NCI-H345 treated with DMSO at 0.1 percent for 48 hours (cell line): ENCODE measurements around the gene LINGO1.

Source experiments
- DNase-seq: peaks from one replicate; lab custom pipeline; 2025; ENCODE audit not compliant: unreplicated experiment; lab: John Stamatoyannopoulos, UW

LINGO1 gene

DNA sequence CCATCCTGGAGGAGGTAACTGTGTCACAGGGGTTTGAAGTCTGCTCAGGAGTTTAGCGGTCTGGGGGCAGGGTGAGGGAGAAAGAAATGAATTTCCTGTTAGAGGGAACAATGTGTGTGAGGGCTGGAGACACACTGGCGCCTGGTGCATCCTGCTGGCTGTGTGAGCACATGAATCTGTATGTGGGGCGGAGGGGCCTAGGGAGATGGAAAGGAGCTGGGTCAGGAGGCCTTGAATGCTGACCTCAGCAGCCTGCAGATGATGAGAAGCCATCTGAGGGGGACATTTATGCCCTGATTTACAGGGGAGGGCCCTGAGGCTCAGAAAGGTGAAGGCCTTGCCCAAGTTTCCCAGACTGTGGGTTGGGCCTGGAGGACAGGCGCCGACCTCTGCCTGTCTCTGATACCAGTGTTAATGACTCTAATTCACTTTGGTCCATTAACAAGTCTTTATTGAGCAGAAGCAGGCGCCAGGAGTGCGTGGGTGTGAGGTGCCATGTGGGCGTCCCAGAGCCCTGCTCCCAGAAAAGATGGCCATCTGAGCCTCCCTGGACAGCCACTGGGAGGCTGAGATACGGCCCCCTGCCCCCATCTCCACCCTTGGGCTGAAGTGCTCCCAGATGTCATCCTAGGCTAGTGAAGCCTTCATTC lies 34.8 kb downstream of the LINGO1 start:
- no peak for DNase-seq

- DNase-seq = no peak
Measured at GRCh38 chr15:77596821-77597803, 35.6 kb downstream of the LINGO1 start.

- no peak for DNase-seq
Measured at GRCh38 chr15:77595231-77595630, 37.5 kb downstream of the LINGO1 start.

GRCh38 chr15:77592758-77593157 lies 40.0 kb downstream of the LINGO1 start:
- DNase-seq = no peak

DNA sequence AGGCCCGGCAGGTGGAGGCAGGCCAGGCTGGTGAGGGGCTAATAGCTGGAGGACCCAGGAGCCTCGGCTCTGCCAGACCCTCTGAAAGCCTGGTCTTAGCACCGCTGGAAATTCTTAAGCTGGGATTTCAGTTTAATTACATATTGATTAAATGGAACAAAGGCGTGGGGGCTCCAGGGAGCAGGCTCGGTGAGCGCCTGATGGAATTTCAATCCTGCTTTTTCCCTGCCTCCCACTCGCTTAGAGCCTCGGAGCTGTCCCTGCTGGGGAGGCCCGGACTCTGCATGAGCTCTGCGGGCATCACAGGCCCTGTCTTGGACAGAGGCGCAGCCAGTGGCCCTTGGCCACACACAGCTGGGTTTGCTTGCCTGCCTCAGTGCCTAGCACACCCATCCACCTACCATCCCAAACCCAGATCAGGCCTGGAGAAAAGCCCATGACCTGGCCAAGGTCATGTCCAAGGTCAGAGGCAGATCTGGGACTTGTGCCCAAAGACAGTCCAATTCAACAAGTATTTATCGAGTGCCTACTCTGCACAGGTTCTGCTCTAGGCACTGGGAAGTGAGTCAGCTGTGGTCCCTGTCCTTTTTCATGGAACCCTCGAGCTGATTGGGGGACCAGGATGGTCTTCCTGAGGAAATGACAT lies 40.6 kb downstream of the LINGO1 start:
- DNase-seq = no peak

- DNase-seq = no peak
Measured at GRCh38 chr15:77589839-77590238, 42.9 kb downstream of the LINGO1 start.

GRCh38 chr15:77588126-77588525 lies 44.6 kb downstream of the LINGO1 start:
- DNase-seq = no peak

DNA sequence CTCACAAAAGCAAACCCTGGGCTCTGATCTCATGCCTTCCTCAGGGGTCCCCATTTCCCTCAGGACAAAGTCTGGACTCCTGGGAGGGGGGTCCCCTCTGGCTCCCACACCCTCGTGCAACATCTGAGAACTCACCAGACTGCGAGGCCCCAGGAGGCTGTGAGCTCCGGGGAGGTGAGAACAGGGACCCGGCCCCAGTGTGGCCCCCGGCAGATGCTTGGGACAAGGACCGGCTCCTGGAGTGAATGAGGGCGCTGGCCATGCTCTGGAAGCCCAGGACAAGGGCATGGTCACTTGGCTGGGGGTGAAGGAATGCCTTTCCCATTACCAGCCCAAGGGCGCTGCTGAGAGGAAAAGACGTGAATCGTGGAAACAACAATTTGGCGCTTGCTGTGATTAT lies 48.0 kb downstream of the LINGO1 start:
- no peak for DNase-seq

GRCh38 chr15:77584201-77584600 lies 48.5 kb downstream of the LINGO1 start:
- no peak for DNase-seq

DNA sequence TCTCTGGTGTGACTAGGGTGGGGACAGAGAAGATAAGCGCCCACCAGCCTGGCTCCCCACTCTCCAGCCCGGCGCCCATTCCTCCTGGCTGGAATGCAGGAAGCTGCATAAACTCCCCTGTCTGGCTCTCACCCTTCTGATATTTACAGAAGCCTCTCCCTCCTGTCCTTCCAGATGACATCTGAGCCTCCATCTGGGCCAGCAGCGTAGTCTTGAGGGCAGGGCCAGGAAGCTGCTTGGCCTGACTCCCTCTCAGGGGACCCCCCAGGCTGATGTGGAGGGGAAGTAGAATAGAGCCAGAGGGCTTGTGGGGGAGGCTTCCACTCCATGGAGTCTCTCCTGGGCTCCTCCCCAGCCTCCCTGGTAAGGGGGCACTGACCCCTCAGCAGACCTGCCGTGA lies 49.9 kb downstream of the LINGO1 start:
- DNase-seq = no peak

DNA sequence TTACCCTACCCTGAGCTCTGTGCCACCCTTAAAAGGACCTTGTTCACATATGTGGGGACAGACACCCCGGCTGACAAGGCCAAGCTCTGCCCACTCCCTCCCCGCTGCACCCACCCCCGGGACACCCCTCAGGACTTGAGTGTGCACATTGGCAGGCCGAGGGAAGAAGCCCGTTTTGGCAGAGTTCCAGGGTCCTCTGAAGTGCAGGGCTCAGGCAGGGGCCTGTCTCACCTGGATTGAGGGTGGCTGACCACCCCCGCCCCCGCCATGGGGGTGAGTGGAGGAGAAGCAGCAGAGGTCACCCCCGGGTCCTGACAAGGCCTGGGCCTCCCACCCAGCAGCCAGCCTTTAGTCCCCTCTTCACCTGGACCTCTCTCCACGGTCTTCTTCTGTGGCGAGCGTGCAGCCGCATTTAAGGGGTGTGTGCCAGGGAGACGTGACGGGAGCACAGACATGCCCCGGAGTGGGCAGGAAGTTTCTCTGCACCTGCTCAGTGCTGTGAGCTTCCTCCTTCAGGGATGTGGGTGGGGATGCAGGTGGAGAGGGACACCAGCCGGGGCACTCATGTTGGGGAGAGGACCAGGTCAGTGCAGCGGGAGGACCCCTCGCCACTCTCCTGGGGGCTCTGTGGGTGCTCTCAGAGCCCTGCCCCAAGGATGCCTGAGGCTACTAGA lies 50.7 kb downstream of the LINGO1 start:
- no peak for DNase-seq

GRCh38 chr15:77580996-77581682 lies 51.6 kb downstream of the LINGO1 start:
- DNase-seq = no peak

GRCh38 chr15:77579498-77580188 lies 53.1 kb downstream of the LINGO1 start:
- DNase-seq = no peak

DNA sequence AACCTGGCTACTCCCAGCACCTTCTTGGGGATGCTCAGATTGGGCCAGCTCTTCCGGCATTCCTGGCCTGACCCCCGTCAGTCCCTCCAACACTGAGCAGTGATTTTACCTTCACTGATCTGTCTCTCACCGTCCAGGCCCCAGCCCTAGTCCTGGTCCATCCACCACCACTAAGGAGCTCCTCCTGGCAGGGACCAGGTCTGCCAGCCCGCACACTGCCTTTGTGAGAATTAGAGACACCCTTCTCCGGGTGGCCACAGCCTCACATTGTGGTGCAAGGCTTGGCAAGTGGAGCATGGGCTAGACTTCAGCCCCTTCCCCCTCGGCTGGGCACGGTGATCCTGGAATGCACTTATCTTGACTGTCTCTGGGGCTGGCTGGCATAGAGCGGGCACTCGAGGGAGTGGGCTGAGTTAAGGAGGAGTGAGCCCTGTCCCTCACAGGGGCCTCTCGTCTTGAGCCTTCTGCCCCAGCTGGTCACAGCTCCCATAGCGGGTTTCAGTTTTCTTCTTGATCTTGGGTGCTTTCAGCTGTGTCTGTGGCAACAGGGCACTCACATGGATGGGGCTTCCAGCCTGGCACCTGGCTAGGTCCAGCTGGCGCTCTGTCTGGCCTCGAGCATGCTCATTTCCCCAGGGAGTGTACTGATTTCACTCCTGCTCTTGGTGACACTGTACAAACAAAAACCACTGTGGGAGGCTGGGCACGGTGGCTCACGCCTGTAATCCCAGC lies 53.9 kb downstream of the LINGO1 start:
- no peak for DNase-seq

- no peak for DNase-seq
Measured at GRCh38 chr15:77577366-77577950, 55.3 kb downstream of the LINGO1 start.

DNA sequence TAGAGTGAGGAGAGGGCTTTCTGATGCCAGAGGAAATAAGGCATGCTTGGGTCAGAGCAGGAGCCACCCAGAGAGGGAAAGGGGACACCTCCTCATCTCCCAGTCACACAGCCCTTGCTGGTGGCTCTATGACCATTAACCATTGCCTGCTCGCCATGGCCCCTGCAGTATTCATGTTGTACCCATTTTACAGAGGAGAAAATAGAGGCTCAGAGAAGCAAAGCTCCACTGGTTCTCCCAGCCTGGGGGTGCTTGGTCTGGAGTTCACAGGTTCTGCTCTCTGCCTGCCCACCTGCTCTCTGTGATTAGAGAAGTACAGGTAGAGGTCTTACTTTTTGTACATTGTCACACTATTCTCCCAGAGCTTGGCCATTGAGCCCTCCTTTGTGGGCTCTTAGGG lies 56.2 kb downstream of the LINGO1 start:
- no peak for DNase-seq

DNA sequence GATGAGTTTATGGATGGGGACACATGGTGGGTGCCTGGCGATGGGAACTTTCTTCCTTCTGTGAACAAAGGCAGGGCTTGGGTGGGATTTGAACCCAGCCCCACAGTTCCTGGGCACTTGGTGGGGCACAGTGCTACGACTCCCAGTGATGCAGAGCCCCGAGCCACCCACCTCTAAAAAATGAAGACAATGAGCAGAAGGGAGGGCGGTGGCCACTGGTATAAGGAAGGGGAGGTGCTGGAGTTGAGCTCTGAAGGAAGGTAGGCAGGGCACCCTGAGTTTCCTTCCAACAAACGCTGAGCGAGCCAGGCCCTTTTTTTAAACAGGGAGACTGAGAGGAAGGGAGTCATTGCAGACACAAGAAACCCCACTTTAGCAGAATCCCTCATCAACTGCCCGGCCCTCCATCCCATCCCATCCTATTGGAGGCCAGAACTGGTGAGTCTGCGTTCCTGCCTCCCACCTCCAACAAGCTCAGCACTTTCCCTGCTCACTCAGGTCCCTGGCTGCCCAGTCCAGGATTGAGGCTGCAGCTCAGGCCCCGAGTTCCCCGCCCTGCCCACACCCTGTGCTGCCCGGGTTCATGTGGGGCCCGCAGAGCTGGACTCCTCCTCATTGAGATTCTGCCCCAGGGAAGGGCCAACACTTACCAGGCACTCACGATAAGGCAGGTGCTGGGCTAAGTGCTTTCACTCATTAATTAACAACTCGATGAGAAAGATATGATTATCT lies 57.3 kb downstream of the LINGO1 start:
- no peak for DNase-seq

- DNase-seq = no peak
Measured at GRCh38 chr15:77574521-77575202, 58.0 kb downstream of the LINGO1 start.
